ENCODE measurements around the gene ZNF425. TPM values are rescaled to one million over a fixed set of nuclear protein-coding genes. Genes with fewer than 3 reads are reported as not detected.

Gene ZNF425
- total RNA-seq, 1 donor from 2014 or later, result 0.69 TPM

DNA sequence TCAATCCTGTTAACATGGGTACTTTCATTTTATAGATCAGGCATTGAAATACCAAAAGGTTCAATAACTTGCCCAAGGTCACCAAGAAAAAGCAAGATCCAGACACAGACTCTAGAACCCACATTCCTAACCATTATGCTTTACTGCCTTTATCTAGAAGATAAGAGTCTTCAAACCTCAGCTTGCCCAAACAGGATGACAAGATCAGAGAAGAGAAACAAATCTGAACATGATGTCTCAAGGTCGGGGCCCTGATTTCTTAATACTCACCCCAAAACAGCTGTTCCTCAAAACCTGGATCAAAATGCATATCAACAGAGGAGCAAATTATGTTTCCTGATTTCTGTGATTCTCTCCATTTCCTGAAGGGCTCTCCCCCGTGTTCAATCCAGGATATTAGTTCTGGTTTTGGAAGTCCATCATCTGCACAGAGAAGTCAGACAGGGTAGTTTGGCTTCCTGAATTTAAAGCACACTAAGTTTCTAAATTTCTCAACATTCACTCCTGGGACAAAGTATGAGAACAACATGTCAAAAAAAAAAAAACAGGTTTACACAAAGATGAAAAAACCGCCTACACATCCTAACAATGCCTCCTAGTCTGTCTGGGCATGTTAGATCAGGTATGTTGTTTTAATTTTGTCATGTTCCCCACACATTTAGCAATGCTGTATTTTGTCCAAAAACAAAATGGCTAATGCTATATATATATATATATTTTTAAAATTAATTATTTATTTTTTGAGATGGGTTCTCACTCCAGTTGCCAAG lies 51.8 kb downstream of the ZNF425 start:
- DNase-seq (ENCODE audit: low read depth), result no peak
- TF ChIP-seq CTCF (conservative IDR thresholded peaks at IDR 0.05; ENCODE audit: low read depth, low read length), result no peak
- no peak overlapping the region for H3K4me3 ChIP-seq (ENCODE audit: low read depth, low read length)

DNA sequence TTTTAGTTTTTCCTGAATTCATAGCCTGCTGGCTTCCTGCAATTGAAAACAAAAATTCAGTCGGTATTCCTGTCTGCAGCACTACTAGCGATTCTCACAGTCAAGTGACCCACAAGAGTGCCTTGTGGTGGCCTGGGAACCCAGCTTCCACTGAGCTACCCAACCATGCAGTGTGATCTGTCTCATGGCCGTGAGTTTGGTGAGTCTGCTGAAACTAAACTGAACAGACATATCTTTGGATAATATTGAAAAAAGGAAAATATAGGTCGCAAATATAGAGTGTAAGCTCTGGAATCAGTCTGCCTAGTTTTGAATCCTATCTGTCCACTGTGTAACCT lies 53.7 kb downstream of the ZNF425 start:
- TF ChIP-seq CTCF (conservative IDR thresholded peaks at IDR 0.05; ENCODE audit: low read depth, low read length), result no peak
- DNase-seq (ENCODE audit: low read depth), result no peak
- no peak overlapping the region for H3K4me3 ChIP-seq (ENCODE audit: low read depth, low read length)

DNA sequence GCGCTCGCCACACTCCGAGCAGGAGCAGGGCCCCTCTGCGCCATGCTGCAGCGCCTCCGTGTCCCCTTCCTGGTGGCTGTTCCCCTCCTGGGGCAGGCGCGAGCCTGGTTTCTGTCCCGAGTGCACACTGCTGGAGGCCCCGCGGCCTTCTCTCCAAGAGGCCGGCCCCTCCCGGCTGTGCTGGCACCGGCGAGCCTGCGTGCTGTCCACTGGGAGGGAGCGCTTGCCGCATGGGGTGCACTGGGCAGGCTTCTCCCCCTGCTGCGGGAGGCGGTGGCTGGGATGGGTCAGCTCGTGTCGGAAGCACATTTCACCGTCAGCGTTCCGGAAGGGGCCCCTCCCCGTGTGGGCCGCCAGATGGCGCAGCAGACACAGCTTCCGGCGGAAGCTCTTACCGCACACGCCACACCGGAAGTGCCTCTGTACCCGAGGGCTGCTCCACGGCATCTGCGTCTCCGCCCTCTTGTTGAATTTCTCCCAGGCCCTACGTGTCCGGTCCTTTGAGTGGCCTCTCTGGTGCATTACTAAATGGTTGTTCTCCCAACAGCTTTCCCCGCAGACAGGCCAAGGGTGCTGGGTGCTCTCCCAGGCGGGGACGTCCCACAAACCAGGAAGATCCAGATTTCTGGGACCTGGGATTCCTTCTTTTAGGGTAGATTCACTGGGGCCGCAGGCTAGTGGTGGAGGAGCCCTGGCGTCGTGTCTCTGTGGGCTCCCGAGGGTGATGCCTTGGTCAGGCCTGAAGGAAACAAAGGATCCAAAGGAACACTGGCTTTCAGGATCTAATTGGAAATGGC lies 54.3 kb downstream of the ZNF425 start:
- no peak overlapping the region for H3K4me3 ChIP-seq (ENCODE audit: low read depth, low read length)
- no peak for TF ChIP-seq CTCF (conservative IDR thresholded peaks at IDR 0.05; ENCODE audit: low read depth, low read length)
- DNase-seq (ENCODE audit: low read depth), result no peak

DNA sequence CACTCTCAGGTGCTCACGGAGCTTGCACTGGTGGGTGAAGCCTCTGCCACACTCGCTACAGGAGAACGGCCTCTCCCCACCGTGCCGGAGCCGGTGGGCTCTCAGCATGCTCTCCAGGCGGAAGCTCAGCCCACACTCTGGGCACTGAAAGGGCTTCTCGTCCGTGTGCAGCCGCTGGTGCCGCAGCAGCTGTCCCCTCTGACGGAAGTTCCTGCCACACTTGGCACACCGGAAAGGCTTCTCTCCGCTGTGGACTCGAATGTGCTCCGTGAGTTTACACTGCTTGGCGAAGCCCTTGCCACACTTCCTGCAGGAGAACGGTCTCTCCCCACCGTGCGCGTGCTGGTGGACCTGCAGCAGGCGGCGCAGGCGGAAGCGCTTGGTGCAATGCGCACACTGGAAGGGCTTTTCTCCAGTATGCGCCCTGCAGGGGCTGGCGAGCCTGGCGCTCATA lies 54.9 kb downstream of the ZNF425 start:
- DNase-seq (ENCODE audit: low read depth), result no peak
- H3K4me3 ChIP-seq (ENCODE audit: low read depth, low read length), result no peak overlapping the region
- no peak for TF ChIP-seq CTCF (conservative IDR thresholded peaks at IDR 0.05; ENCODE audit: low read depth, low read length)

DNA sequence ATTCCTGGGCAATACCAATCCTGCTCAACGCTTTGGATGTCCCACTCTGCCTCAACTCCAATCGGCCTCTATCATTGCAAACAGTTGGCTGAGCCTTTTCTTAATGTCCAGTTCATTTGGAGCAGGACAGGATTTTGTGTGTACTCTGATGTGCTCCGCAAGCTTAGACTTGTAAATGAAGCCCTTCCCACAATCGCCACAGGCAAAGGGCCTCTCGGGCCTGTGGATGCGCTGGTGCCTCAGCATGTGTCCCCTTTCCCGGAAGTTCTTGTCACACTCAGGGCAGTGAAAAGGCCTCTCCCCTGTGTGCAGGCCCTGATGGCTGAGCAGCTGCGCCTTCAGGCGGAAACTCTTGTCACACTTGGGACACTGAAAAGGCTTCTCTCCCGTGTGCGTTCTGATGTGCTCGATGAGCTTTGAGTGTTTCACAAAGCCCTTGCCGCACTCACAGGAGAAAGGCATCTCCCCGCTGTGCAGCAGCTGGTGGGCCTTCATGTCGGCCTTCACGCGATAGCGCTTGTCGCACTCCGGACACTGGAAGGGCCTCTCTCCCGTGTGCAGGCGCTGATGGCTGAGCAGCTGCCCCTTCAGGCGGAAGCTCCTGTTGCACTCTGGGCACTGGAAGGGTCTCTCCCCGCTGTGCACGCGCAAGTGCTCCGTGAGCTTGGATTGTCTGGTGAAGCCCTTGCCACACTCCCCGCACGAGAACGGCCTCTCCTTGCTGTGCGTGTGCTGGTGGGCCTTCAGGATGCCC lies 55.6 kb downstream of the ZNF425 start:
- H3K4me3 ChIP-seq (ENCODE audit: low read depth, low read length), result no peak overlapping the region
- no peak for DNase-seq (ENCODE audit: low read depth)
- TF ChIP-seq CTCF (conservative IDR thresholded peaks at IDR 0.05; ENCODE audit: low read depth, low read length), result no peak

- TF ChIP-seq CTCF (conservative IDR thresholded peaks at IDR 0.05; ENCODE audit: low read depth, low read length), result peak; percentile 47
- no peak overlapping the region for H3K4me3 ChIP-seq (ENCODE audit: low read depth, low read length)
- DNase-seq (ENCODE audit: low read depth), result no peak
These were observed 58.3 kb downstream of the ZNF425 start for GRCh38 chr7:149067869-149068268.
